HTR-8/SVneo (cell line): ENCODE results near the gene MAN2A1.

Experiments
- DNase-seq: peaks from one replicate; pipeline ENCODE4 v3.0.0; 2011; ENCODE audit warnings: low spot score, mixed read lengths; ENCODE audit not compliant: insufficient read length
- FAIRE-seq: peaks from 2 replicates; lab custom pipeline; 2011; peaks lifted over from hg19 to GRCh38; lab: Jason Lieb, UNC

MAN2A1 gene

DNA sequence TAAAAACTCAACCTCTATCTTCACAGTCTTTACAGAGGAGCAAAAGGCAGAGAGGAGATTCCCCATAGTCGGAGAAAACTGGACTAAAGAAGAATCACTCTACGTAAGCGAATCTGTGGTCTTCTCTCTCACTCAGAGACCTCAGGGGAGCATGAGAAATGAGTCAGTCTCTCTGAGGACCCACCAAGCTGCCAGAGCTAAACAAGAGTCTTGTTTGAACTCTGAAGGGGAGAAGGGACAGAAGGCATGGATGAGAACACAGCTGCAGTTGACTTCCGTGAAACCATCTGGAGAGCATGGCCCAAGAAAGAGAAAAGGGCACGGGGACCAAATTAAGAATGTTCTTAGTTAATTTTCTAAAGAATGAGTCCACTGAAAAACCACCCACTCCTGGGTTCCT is 12.8 kb upstream of the MAN2A1 start:
- DNase-seq (no peak), FAIRE-seq (no peak)

DNA sequence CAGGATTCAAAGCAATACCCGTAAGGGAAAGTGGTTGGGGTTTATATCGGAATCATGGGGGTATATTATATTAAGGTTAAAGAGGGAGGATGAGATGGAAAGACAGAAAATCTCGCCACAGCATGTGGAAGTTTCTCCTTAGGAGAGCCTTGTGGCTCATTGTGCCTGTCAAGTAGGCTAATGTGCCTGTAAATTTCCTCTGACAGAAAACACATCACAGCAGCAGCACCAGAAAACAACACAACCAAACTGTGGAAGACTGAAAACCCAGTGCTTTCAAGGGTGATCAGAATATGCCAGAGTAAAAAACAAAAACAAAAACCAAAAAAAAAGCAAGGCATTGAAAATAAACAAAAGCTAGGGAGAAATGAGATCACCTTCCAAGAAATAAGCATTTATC is 11.3 kb upstream of the MAN2A1 start:
- FAIRE-seq (no peak), DNase-seq (no peak)

- no peak for DNase-seq
- FAIRE-seq: no peak
Measured at GRCh38 chr5:109681763-109682162, 8.0 kb upstream of the MAN2A1 start.

DNA sequence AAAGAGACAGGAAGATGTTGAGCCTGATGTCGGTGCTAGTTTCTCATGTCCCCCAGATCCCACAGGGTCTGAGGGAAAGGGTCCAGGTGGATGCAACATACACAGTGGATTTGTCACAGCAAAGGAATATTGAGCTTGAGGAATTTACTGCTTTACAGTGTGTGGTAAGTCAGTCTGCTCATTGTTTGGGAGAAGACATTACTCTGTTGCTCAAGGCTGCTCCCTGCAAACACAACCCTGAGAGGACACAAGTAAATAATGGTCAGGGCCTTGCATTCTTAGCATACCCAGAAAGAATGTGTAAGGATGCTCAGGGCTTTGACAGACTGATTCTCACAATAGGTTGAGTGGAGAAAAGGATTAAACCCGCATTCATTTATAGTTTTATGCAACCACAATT is 7.3 kb upstream of the MAN2A1 start:
- FAIRE-seq (no peak), DNase-seq (no peak)

- FAIRE-seq (no peak), DNase-seq (no peak)
Measured at GRCh38 chr5:109685916-109686315, 3.8 kb upstream of the MAN2A1 start.

DNA sequence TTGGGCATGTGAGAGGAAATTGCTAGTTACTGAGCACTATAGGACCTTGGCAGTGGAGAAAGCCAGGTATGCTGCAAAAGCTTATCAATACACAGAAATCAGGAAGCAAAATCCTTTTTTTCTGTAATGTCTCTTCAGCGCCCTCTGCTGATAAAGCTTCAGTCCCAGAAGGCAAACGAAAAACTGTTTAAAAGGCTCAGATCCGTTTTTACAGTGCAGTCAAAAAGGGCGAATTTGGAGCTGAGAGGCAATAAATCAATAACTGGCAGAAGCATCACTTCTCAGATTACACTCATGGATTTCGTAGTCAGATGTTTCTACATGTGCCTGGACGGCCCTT is 1.1 kb upstream of the MAN2A1 start:
- no peak for FAIRE-seq
- no peak for DNase-seq

GRCh38 chr5:109688970-109689739 is 572 bp upstream of the MAN2A1 start:
- FAIRE-seq: peak; percentile 76
- DNase-seq: peak; percentile 76

DNA sequence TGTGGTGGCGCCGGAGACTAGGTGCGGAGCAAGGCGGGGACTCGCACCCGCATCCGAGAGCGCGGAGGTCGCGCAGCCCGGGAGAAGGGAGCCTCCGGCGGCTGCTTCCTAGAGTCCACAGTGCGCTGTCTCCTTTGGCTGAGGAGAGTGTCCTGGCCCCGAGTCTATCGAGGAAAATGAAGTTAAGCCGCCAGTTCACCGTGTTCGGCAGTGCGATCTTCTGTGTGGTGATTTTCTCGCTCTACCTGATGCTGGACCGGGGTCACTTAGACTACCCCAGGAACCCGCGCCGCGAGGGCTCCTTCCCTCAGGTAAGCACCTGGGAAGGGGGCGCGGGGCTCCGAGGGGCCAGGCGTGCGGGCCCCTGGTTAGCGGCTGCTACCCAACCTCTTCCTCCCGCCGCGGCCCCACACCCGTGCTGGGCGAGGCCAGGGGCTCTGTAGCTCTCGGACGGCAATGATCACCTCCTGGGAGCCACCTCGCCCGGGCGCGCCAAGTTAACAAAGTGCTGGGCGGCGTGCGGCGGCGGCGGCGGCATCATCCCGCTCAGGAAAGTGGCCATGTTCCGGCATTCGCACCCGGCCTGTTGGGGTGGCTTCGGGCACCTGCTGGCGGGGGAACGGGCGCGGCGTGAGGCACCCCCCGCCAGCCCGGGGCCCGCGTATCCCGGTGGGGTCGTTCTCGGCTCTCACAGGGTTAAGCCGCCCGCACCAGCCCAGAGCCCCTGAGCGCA is 681 bp downstream of the MAN2A1 start:
- peak; percentile 17 for DNase-seq
- FAIRE-seq: no peak

- peak; percentile 48 for FAIRE-seq
- peak; percentile 59 for DNase-seq
Measured at GRCh38 chr5:109690975-109691574, 1.3 kb downstream of the MAN2A1 start.

GRCh38 chr5:109691996-109692395 is 2.3 kb downstream of the MAN2A1 start:
- DNase-seq (no peak), FAIRE-seq (no peak)

- no peak for DNase-seq
- no peak for FAIRE-seq
Measured at GRCh38 chr5:109692852-109693251, 3.1 kb downstream of the MAN2A1 start.

DNA sequence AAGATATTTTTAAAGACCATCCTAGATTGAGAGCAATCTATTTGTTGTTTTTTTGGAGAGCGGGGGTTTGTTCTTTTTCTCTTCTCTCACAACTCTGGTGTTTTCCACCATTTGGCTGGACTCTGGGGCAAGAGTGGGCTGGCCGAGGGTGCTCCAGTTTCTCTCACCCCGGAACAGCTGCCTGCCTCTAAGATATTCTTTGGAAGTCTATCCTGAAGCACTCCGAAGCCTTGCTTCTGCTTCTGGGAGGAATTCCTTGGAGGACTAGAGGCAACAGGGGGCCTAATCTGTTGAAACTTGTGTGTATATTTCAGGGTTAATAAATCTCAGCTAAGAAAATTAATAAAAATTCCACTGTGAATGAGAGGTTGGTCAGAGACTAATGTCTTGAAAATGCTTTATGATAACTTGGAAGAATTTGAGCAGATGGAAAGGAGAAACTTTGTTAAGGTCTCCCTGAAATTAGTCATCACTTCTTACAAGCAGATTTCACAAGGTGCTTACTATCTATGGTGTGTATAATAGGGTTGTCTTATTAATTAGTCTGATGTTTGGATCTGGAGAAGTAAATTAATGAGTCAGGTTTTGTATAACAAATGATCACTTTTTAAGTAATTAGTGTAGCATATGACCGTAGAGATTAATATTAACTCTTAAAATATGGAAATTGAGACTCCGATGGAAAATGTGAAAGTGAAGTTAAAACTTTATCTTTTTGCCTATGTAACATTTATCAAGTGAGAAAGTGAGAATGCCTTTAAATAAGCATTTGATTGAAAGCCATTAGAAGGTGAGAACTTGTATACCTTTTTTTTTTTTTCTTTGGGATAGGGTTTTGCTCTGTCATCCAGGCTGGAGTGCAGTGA is 4.0 kb downstream of the MAN2A1 start:
- DNase-seq (no peak), FAIRE-seq (no peak)

DNA sequence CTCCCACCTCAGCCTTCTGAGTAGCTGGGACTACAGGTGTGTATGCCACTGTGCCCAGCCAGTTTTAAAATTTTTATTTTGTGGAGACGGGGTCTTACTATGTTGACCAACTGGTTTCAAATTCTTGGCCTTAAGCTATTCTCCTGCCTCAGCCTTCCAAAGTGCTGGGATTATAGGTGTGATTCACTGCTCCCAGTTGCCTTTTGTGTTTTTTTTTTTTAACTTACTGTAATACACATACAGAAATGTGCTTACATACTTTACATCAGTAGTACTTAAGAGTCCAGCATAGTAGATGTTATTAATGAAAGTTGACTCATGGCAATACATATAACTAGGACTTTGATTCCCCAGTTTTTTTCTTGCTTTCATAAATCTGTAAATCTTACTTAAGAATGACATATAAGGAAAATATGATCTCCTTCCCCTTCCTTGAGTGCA is 4.7 kb downstream of the MAN2A1 start:
- DNase-seq (no peak), FAIRE-seq (no peak)

- DNase-seq (no peak), FAIRE-seq (no peak)
Measured at GRCh38 chr5:109695005-109695926, 5.5 kb downstream of the MAN2A1 start.

DNA sequence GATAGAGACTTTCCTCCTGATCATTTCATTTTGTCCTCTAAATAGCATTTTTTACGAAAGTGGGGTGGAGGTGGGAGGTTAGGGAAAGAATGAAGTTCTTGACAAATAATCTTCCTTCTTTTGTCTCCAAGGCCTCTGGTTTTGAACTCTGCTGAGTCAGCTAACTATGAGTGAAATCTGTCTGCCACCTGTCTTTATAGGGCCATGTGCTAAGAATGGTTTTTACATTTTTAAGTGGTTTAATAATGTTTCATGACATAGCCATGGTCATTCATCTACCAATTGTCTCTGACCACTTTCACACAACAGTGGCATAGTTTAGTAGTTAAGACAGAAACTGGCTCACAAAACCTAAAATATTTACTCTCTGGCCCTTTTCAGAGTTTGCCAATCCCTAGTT is 7.6 kb downstream of the MAN2A1 start:
- DNase-seq: no peak
- FAIRE-seq: no peak

- no peak for DNase-seq
- FAIRE-seq: no peak
Measured at GRCh38 chr5:109700516-109701153, 10.9 kb downstream of the MAN2A1 start.

GRCh38 chr5:109701252-109701651 is 11.5 kb downstream of the MAN2A1 start:
- DNase-seq (no peak), FAIRE-seq (no peak)

DNA sequence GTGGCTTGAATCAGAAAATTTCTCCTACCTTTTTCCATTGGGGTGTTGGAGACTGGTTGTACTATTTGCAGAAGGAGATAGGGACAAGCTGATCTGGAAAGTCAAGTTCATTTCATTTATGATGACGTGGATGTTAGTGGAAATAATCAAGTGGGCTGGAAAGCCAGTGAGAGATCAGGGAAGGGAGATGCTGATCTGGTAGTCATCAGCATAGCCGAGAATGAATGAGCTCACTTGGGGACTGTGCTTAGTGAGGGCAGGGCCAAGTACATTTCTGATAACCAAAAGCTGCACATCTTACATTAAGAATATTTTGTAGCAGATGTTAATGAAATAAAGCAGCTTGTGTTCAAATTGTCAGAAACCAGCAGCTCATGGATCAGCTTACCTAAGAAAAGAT is 12.1 kb downstream of the MAN2A1 start:
- FAIRE-seq (no peak), DNase-seq (no peak)

- FAIRE-seq: no peak
- no peak for DNase-seq
Measured at GRCh38 chr5:109703166-109703565, 13.4 kb downstream of the MAN2A1 start.
